ENCODE results near the gene CLMP.
A peak's percentile ranks its signal among the peaks of the same experiment; 100 is the strongest.

The CLMP gene

GRCh38 chr11:123073343-123074057 is 121.5 kb downstream of the CLMP start:
- no peak for DNase-seq

- DNase-seq: no peak
Observed at GRCh38 chr11:123072762-123073161, 122.3 kb downstream of the CLMP start.

GRCh38 chr11:123072332-123072761 is 122.7 kb downstream of the CLMP start:
- DNase-seq: peak; percentile 86

GRCh38 chr11:123069908-123070821 is 124.9 kb downstream of the CLMP start:
- peak; percentile 82 for DNase-seq

GRCh38 chr11:123065621-123066020 is 129.4 kb downstream of the CLMP start:
- DNase-seq: peak; percentile 22

- DNase-seq: no peak
Observed at GRCh38 chr11:123063826-123064657, 131.0 kb downstream of the CLMP start.

GRCh38 chr11:123062892-123063825 is 131.9 kb downstream of the CLMP start:
- peak; percentile 80 for DNase-seq

GRCh38 chr11:123062158-123062891 is 132.7 kb downstream of the CLMP start:
- peak; percentile 100 for DNase-seq

- DNase-seq: peak; percentile 82
Observed at GRCh38 chr11:123061403-123062157, 133.5 kb downstream of the CLMP start, which contains the start of gene HSPA8. Gene HSPA8, minus strand, starts transcription at chr11:123062136. Its CDS starts 812 bp downstream, at chr11:123061324.

GRCh38 chr11:123060277-123061000 is 134.6 kb downstream of the CLMP start:
- DNase-seq: peak; percentile 38

GRCh38 chr11:123059041-123059920 is 135.8 kb downstream of the CLMP start:
- DNase-seq: peak; percentile 26

- peak; percentile 16 for DNase-seq
Observed at GRCh38 chr11:123057661-123058305, 137.3 kb downstream of the CLMP start.

GRCh38 chr11:123056835-123057491 is 138.1 kb downstream of the CLMP start:
- peak; percentile 53 for DNase-seq

- DNase-seq: peak; percentile 57
Observed at GRCh38 chr11:123055191-123055901, 139.7 kb downstream of the CLMP start.

GRCh38 chr11:123054301-123055065 is 140.6 kb downstream of the CLMP start:
- peak; percentile 92 for DNase-seq
